ENCODE measurements around the gene CPO.
"Not testable (repeated sequence)": the region's sequence is repeated elsewhere in the genome, so short reads cannot be mapped to it uniquely, and the experiment has no call there.

Gene CPO, protein sequence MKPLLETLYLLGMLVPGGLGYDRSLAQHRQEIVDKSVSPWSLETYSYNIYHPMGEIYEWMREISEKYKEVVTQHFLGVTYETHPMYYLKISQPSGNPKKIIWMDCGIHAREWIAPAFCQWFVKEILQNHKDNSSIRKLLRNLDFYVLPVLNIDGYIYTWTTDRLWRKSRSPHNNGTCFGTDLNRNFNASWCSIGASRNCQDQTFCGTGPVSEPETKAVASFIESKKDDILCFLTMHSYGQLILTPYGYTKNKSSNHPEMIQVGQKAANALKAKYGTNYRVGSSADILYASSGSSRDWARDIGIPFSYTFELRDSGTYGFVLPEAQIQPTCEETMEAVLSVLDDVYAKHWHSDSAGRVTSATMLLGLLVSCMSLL

DNA sequence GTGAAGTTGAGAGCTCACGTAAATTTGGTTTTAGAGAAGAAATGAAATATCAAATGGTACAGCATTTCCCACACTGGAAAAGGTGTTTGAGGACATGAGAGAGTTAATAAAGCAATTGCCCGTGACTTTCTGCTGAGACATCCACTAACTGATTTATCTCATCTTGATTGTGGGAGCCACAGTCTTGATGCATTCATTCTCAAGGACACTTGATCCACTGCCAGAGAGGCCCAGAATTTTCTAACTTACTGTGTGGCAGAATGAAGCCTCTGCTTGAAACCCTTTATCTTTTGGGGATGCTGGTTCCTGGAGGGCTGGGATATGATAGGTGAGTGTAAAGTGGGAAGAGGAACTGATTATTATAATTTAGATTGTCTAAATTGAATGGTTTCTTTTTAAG, at the start of gene CPO:
CPO (plus strand) TSS at position 179 of the 400 bp plus-strand sequence; CDS start at position 261, 82 bp downstream.
- DNase-seq (ENCODE audit: low read depth): no peak

DNA sequence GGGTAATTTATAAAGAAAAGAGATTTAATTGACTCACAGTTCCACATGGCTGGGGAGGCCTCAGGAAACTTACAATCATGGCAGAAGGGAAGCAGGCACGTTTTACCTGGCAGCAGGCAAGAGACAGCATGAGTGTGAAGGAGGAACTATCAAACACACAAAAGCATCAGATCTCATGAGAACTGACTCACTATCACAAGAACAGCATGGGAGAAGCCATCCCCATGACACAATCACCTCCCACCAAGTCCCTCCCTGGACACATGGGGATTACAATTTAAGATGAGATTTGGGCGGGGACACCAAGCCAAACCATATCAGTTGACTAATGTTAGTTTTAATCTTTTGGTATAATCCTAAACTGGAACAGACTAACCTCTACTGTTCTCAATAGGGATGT, 49.1 kb upstream of the CPO start:
- no peak for DNase-seq (ENCODE audit: low read depth)

DNA sequence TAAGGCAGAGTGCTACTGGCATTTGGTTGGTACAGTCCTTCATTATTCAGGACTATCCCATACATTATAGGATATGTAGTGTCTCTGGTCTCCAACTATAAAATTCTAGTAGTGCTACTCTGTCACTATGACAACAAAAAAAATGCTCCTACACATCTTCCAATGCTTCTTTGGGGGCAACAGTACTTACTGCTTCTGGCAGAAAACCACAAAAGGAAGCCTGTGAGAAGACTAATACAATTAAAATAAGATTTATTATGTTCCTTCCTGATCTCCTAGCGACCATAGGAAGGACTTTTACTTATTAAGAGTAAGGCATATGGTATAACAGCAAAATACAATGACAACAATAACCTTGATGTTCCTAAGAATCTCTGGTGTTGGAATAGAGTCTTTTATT, 48.4 kb upstream of the CPO start:
- DNase-seq (ENCODE audit: low read depth): no peak

DNA sequence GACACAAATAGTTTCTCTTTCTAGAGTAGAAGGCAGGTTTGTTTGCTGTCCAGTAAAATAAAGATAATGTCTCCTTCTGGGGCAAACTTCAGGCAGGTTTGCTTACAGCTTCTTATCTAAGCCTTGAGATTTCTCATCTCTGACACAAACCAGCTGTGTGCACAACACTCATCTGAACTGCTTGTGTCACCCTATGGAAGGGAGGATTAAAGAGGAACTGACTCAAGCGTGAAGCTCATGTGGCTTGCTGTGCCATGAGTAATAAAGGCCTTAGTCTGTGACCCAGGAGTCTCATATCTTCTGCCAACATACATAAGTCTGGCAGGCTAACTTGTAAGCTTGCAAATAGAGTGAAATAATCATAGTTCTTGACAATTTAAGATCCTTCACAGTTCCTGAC, 24.2 kb upstream of the CPO start:
- DNase-seq (ENCODE audit: low read depth): no peak

DNA sequence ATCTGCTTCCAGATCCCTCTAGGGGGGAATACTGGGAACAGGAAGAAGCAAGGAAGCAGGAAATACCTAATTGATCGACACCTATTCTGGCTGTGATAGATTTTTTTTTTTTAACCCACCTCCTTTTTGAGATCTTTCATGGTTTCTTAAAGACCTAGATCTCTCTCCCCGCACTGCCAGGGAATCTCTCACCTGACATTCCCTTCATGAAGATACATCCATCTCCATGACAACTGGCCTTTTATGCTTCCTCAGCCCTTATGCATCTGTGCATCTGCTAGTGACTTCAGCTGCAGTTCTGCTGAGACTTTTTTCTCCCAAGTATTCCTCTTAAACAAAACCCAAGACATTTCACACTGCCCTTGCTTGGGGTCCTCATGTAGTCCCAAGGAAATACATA, 21.1 kb upstream of the CPO start:
- no peak for DNase-seq (ENCODE audit: low read depth)

DNA sequence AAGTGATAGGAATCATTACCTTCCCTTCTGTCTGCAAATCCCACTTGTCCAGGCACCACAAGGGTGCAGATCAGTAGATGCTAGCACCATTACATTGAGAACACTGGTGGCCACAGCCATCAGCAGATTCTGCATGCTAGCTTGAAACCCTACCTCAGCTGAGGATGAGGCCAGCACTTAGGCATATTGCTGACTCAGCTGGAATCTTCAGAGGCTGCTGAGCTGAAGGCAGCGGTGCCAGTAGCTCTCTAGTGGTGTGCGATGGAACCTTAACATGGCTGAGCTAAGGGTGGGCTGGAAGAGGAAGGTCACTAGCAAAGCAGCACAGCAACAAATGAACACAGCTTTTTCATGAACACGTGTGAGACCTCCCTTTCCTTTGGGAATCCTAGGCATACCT, 19.0 kb upstream of the CPO start:
- DNase-seq (ENCODE audit: low read depth): no peak

DNA sequence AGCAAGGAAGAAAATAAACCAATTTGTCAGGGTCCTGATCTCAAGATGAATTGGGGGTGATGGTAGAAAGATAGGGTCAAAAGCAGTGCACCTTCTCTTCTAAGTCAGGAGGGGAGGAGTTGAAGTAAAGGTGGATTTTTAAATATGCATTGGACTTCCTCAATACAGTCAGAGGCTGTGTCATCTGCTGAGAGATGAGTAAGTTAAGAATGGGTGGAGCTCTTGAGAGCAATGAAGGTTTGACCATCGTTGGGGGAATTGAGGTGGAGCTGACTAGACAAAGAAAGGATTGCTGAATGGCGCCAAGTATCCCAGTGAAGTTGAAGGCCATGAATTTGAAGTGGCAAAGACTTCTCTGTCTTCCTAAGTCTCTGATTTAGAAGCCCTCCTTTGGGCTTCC, 18.4 kb upstream of the CPO start:
- DNase-seq (ENCODE audit: low read depth): no peak

DNA sequence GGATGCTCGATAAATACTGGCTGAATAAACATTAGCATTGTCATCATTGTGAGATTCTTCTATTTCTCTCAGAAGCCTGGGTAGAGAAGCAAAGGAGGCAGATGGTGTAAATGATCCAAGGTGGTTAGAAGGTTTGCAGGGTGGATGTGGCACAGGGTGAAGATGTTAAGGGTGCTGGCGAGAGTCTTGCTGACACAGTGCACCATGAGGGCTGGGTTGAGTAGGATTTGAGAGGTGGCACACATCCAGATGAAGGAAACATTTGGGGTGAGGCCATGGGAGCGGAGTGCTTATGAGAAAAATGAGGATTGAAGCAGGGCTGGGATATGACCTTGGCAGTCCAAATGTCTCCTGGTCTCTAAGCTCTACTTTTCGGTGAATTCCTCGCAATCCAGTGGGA, 17.8 kb upstream of the CPO start:
- DNase-seq (ENCODE audit: low read depth): no peak

DNA sequence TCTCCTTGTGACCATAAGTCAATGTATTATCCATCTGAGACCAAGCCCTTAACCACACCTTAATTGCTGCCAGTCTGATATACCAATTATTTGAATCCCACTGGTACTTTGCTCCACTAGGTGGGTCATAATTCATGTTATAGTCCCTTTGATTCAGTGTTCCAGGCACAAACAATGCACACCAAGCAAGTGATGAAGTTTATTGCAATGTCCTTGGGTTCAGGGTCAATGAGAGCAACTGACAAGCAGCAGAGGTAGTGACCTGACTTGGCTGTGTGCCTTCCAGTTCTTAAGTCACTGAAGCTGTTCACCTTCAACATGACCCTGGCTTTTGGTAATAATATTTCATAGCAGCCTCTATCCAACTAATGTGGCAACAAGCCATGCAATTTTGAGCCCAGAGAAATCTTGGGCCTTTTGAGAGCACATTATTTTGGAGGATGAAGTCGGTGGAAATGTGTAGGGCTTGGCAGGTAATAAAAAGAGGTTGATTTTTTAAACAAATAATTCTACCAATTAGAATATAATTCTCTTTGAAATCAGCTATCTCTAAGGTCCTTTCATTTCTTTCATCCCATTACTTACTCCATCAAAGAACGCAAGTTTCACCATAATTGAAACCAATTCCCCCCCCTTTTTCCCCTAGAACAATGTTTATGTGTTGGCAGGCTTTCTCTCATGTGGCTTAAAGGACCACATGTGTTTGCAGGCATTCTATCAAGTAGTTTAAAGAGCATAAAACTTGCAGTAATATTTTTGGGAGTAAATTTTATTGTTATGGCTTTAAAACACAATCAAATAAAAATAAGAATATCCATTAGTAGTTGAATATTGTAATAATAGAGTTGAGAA, 3.1 kb upstream of the CPO start:
- no peak for DNase-seq (ENCODE audit: low read depth)

DNA sequence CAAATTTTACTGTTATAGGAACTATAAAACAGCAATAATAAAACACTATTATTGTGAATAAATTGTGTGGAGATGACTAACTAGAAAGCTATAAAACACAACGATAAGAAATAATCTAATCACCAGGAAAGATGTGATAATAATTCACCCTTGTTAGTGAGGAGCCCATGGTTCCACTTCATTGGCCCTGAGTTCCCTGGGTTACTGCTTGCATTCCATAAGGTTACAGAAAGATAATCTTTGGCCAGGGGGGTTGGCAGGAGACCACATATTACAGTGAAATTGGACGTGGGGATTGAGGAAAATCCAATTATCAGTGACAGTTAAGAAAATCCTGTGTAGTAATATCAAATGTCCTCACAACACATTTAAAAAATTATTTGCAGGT, 2.5 kb upstream of the CPO start:
- no peak for DNase-seq (ENCODE audit: low read depth)

DNA sequence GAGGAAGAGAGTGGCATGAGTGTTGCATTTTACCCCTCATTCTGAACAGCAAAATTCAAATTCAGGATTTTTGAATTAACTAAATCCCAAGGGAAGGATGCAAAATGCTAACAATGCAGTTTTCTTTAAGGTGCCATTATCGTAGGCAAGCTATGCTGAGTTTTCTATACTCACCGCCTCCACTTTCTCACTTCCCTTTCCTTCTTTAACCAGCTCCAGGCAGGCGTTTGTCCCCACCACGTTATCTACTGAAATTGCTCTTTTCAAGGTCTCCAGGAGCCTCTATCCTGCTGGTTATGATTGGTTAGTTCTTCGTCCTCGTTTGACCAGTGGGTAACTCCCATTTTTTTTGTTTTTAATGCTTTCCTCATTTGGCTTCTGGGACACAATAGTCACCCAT, 1.8 kb upstream of the CPO start:
- DNase-seq (ENCODE audit: low read depth): no peak

DNA sequence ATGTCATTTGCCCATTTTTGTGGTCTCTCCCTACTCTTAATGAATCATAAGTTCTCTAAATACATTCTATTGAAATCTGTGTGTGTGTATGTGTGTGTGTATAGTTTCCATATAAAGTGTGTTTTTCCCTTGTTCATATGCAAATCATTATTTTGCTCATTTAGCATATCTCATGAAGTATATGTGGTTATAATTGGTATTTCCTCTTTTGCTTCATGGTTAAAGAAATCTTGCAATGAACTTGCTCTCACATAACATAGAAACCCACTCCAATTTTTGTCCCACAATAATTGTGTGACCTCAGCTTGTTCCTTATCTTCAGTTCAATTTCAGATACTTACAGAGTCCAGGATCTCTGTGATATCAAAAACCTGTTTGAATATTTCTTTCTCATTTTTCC, 1.2 kb downstream of the CPO start:
- DNase-seq (ENCODE audit: low read depth): no peak

DNA sequence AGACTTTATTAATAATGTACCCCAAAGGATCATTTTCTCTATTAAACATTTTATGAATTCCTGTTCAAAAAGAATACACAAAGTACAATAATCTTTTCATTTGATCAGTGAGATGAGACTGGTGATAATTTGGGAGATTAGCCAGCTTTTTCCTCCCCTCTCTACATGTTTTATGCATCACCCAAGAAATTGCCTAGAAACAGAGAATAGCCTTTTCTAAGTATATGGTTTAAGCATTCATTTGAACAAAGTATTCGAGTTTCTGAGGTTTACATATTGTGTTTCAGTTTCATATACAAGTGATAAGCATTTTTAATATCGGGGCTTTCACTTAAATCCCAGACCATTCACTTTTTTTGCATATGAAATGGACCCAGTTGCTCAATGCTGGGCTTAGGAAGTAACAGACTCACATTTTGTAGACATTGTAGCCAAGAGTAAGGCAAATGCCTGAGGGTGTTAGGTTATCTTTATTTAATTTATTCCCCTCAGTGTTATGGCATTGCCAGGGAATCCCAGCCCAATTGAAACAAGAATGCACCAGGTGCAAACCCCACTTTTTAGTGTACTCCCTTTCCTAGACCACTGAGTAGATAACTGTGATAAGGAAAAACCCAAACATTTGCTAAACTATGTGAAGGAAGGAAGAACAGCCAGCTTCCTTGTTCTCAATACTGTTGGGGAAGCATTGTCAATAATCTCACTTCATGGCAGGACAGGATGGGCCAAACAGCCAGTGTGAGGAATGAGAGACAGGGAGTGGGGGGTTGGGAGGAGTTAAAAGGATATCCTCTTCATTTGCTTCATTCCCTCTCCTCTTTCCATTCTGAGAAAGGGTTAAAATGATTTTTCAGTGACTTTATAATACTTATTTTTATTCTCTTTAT, 3.5 kb downstream of the CPO start:
- DNase-seq (ENCODE audit: low read depth): no peak

DNA sequence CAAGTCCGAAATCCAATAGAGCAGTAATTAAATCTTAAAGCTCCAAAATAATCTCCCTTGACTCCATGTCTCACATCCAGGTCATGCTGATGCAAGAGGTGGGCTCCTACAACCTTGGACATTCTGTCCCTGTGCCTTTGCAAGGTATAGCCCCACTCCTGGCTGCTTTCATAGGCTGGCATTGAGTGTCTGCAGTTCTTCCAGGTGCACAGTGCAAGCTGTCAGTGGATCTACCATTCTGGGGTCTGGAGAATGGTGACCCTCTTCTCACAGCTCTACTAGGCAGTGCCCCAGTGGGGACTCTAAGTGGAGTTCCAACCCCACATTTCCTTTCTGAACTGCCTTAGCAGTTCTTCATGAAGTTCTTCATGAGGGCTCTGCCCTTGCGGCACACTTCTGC, 14.1 kb downstream of the CPO start:
- DNase-seq (ENCODE audit: low read depth): not testable (repeated sequence)

DNA sequence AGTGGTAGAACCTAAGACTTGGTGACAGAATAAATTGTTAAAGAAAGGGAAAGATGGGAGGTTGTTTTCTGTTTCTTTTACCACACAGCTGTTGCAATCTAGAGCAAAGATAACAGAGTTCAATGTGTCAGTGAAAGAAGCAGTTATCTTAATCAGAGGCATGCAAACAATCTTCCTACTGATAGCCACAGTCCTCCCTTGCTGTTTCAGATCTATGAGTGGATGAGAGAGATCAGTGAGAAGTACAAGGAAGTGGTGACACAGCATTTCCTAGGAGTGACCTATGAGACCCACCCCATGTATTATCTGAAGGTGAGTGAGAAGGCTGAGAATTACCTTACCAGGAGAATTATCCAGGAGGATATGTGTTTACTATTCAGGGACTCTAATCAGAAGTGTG, 15.9 kb downstream of the CPO start:
- no peak for DNase-seq (ENCODE audit: low read depth)

DNA sequence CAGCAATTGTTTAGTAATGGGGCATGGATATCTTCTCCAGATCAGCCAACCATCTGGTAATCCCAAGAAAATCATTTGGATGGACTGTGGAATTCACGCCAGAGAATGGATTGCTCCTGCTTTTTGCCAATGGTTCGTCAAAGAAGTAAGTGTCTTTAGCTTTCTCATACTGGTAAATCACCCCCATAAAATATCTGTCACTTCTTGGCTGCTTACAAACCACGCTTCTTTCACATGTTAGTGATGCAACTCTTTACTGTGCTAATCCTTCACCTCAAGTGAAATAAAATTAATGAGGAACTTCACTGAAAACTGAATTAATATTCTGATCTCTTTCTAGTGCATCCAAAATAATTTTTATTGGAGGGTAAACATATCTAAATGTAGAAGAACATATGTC, 18.9 kb downstream of the CPO start:
- DNase-seq (ENCODE audit: low read depth): no peak

DNA sequence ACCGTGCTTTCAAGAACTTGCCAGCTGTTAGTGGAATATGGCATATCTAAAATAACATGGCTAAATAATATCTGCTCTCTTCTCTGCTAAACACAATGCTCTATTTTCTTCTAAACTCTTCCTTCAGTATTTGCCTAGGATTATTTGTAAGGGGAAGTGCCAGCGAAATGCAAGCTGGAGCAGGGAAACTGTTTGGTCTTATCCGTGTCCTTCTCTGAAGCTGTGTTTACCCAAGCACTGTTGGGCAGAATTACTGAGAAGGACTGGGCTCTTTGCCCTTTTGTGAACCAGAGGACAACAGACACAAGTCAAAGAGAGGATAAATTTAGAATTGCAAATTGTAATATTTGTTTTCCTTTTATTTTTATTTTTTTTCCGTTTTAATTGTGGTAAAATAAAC, 23.6 kb downstream of the CPO start:
- DNase-seq (ENCODE audit: low read depth): no peak

DNA sequence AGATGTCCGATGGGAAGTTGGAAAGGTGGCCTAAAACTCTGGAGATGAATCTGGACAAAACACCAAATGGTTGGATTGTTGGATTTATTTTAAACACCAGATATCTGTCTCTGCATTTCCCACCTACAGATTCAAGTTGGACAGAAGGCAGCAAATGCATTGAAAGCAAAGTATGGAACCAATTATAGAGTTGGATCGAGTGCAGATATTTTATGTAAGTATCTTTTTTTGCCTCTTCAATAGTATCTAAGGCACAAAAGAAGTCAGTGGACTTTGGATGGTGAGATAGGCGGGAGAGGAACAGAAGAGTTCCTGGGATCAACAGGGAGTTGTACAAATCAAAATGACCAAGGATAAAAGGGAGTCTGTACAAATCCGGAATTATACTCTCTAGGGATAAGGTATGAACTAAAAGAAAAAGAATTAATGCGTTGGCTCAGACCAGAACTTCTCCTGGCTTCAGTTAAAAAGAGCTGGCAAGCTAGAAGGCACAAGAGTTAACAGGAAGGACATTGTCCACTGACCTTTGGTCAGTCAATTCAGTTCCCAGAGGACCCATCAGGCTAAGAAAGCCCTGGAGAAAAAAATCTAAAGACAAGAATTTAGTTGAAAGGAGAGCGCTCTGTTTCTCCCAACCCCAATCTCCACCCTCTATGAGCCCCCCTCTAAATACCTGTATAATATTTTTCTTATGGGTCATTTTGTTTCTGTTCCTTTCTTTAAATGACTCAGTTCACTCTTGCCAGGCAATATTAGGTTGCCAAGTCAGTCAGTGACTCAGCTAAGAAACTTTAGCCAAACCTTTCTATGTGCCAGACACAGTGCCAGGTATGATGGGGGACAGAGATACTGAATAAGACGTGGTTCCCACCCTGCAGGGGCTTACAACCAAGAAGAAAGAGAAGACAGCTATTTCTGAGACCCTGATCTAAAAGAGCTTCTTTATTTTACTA, 29.1 kb downstream of the CPO start:
- DNase-seq (ENCODE audit: low read depth): no peak

DNA sequence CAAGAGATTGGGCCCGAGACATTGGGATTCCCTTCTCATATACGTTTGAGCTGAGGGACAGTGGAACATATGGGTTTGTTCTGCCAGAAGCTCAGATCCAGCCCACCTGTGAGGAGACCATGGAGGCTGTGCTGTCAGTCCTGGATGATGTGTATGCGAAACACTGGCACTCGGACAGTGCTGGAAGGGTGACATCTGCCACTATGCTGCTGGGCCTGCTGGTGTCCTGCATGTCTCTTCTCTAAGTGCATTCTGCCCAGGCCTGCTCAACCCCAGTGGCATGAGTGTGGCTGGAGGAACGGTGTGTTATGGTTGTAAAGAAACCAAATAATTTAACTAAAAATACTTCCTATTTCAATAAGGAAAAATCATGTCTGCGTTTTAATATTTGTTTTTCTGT, 29.9 kb downstream of the CPO start:
- no peak for DNase-seq (ENCODE audit: low read depth)

DNA sequence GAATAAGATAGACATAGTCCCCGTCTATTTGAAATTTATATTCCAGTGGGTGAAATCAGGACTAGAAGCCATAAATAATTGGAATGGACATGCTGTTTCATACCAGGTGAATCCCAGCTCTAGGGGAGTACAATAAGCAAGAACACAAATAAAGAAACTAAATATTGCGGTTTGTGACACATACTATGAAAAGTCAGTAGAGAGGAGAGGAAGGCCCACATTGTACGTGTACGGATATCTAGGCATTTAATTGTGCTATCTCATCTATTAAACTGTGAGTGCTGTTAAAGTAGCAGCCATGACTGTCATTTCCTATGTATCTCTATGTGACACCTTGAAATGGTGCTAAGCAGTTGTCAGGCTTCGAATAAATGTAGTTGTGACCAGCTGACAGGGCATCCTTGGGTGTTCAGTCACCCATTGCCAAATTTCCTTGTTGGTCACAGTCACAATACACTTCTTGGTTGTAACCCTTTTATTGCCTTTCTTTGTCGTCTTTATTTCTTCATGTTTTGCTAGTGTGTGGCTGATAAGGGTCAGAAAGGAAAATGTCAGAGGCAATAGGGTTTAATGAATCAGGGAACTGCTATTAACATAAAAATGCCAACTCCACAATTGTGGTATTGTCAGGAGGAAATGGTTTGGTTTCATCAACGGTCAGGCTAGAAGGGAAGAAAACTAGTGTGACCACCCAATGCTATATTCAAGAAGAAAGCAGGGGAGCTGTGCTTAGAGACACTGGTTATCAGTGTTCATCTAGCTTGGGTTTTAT, 31.5 kb downstream of the CPO start:
- DNase-seq (ENCODE audit: low read depth): no peak

DNA sequence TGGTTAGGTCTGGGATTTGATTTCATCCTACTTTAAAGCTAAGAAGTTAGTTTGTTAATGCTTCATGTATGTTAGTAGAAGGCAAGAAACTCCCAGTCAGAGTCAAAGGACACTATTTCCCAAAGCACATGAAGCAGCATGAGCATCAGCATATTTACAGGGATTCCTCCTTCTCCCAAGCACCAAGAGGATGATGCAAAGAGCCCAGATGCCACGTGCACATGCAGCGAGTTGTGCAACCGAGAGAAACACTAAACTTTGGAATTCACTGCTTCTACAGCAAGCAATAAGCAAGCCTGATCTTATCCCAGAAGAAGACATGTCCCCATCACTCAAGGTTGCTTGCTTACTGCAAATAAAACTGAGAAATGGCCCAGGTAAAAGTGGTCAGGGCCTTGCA, 32.5 kb downstream of the CPO start:
- DNase-seq (ENCODE audit: low read depth): no peak

Data from stimulated activated CD4-positive, alpha-beta T cell treated with anti-CD3 and anti-CD28 coated beads, Interleukin-2, amount 100 ng/mL, for 4 hours (primary cell).